GM19238 (cell line): Measurements from ENCODE around the gene RAD50.
A peak's percentile ranks its signal among the peaks of the same experiment; 100 is the strongest.

Experiments used
- DNase-seq: peaks from one replicate; pipeline ENCODE4 v3.0.0; 2011; ENCODE audit warnings: low spot score; ENCODE audit not compliant: insufficient read length

Gene RAD50

DNA sequence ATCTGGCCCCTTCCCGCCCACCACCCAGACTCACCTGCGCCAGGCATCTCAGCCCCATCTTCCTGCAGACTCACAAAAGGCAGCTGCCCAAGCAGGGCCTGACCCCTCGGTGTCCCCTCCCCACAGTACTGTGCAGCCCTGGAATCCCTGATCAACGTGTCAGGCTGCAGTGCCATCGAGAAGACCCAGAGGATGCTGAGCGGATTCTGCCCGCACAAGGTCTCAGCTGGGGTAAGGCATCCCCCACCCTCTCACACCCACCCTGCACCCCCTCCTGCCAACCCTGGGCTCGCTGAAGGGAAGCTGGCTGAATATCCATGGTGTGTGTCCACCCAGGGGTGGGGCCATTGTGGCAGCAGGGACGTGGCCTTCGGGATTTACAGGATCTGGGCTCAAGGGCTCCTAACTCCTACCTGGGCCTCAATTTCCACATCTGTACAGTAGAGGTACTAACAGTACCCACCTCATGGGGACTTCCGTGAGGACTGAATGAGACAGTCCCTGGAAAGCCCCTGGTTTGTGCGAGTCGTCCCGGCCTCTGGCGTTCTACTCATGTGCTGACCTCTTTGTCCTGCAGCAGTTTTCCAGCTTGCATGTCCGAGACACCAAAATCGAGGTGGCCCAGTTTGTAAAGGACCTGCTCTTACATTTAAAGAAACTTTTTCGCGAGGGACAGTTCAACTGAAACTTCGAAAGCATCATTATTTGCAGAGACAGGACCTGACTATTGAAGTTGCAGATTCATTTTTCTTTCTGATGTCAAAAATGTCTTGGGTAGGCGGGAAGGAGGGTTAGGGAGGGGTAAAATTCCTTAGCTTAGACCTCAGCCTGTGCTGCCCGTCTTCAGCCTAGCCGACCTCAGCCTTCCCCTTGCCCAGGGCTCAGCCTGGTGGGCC, 103.1 kb downstream of the RAD50 start:
- no peak for DNase-seq

- no peak for DNase-seq
These were observed 104.6 kb downstream of the RAD50 start for GRCh38 chr5:132661231-132662003.

GRCh38 chr5:132662004-132662401, 105.2 kb downstream of the RAD50 start:
- no peak for DNase-seq

DNA sequence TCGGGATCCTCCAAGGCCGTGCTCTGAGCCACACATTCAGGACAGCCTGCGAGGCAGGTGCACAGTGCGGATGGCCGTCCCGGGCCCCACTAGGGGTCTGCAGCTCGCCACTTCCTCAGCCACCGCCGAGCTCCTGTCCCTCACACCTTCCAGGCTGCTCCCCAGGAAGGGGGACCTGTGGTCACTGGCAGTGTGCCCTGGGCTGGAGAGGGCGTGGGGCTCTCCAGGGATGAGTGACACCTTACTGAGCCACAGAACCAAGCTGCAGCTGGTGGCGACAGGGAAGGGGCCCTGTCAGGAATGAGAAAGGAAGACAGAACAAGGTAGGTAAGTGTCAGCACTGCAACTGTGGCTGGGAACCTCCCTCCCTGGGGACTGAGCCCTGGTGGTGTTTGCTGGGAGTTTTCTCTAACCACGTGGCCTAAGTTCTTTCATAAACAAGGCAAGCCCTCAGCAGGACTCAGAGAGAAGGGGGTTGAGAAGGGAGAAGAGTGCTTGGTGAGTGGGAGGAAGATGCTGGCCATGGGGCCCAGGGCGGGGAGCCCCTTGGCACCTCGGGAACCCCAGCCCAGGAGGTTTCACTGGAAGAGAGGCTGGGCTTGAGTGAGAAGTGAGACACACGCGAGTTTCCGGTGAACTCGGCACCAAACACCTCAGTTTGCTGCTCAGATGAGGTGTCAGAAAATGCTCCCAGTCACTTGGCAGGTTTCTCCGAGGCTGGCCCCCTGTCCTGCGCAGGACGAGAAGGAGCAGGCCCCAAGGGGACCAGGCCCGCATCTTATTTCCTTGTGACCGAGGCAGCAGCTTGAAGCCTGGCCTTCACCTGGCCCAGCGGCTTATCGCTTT, 106.4 kb downstream of the RAD50 start:
- peak; percentile 80 for DNase-seq

DNA sequence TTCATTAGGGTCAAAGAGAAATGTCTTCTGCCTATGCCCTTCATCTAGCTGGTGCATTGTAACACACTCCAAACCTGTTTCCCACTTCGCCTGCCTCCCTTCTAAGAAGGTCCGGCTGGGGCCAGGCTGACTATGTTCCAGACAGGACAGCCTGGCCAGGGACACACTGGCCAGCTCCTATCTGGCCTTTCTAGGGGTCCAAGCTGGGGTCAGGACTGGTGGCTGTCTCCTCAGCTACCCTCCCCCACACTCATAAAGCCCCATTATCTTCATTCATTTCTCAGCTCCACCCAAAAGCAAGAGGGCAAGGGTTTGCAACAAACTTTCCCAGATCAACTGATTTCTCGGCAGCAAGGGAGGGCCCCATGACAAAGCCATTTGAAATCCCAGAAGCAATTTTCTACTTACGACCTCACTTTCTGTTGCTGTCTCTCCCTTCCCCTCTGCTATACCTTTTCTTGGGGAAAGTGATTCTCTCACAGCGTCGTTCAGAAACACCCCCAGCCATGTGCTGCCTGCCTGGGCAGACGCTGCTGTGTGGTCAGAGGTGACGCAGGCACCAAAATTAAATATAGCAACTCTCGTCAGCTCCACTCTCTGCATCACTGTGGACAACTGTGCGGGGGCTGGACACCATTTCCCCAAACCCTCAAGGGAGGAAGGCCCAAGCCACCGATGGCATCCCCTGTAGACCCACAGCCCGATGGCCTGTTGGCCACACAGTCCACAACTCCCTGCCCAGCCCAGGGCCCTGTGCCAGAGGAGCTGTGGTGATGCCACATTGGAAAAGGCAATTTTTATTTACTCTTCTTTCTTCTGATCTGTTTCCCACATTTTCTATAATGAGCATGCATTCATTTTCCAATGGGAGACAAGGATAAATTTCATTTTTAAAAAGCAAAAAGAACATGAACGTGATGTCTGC, 107.3 kb downstream of the RAD50 start:
- peak; percentile 68 for DNase-seq

DNA sequence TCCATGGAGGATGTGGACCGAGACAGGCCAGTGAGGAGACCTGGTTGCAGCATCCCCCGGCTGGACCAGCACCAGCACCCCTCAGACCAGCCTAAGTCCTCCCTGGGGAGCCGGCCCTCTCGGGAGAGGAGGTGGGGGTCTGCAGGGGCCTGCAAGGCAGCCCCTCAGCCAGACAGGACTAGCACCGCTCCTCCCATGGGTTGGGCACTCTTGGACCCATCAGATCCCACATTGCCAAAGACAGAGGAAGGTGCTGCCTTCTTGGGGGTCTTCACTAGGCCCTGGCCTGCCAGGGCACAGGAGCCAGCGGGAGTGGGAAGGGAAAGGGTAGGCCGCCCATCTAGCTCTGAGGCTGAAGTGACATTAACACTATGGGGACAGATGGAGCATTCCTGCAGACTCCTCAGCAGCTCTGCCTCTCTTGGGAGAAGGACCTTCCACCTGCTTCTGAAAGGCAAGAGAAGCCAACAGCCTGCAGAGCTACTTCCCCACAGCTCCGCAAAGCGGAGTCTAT, 108.0 kb downstream of the RAD50 start:
- no peak for DNase-seq

DNA sequence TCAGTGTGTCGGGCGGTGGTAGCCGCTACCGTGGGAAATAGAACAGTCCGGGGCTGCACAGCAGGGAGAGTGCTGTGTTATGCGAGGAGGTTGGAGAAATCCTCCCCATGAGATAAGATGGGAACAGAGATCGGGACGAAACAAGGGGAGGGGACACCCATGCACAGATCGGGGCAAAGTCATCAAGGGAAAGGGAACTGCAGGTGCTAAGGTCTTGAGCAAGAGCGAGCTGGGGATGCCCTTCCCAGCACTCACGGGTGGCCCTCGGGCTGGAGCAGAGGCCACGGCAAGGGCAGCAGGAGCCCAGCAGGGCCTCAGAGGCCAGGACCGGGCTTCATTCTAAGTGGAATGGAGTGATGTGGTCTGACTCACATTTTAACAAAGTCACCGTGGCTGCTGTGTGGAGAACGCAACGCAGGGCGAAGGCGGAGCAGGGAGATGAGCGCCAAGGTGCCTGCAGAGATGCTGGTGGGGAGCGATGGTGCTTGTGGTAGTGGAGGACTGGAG, 108.8 kb downstream of the RAD50 start:
- DNase-seq: no peak

- DNase-seq: no peak
These were observed 109.7 kb downstream of the RAD50 start for GRCh38 chr5:132666310-132667123.

GRCh38 chr5:132667309-132667708, 110.5 kb downstream of the RAD50 start:
- no peak for DNase-seq

GRCh38 chr5:132667761-132668705, 111.3 kb downstream of the RAD50 start:
- no peak for DNase-seq

DNA sequence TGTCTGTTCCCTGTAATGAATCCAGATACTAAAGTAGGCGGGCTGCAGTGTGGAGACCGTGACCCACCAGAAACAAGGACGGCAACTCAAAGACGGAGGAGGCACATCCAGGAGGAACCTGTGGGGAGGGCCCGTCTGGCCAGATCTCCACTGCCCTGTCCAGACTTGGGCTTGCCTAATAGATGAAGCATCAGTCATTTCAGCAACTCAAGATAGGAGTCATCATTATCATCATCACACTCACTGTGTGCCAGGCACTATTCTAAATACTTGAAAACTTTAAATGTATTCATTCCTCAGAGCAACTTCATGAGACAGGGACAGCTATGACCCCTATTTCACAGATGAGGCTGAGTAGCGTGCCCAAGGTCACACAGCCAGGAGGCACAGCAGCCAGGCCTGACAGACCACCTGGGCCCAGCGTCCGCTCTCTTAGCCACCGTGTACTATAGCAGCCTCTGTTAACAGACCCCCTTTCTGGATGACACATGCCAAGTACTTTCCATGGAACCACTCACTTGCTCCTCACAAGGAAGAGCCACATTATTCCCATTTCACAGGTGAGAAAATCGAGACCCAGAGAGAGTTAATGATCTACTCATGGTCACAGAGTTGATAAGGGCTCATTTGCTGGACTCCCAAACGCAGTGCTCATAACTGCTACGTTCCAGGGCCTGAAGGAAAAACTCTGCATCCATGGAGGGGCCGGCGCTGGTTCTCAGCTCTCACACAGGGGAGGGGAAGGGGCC, 112.1 kb downstream of the RAD50 start:
- DNase-seq: no peak

- no peak for DNase-seq
These were observed 112.7 kb downstream of the RAD50 start for GRCh38 chr5:132669455-132669820.

- DNase-seq: no peak
These were observed 113.4 kb downstream of the RAD50 start for GRCh38 chr5:132669966-132670882.

DNA sequence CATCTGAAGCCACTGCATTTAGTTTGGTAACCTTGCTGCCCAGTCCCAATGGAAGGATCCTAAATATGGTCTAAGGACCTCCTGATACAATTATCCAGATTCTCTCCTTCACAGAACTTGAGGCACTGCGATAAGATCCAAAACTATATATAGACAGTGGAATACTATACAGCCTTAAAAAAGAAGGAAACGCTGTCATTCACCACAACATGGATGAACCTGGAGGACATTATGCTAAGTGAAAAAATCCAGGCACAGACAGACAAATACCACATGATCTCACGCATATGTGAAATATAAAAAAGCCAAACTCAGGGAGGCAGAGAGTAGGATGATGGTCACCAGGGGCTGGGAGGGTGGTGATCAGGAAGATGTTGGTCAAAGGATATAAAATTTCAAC, 114.2 kb downstream of the RAD50 start:
- DNase-seq: no peak

- no peak for DNase-seq
These were observed 116.7 kb downstream of the RAD50 start for GRCh38 chr5:132673488-132673887.

DNA sequence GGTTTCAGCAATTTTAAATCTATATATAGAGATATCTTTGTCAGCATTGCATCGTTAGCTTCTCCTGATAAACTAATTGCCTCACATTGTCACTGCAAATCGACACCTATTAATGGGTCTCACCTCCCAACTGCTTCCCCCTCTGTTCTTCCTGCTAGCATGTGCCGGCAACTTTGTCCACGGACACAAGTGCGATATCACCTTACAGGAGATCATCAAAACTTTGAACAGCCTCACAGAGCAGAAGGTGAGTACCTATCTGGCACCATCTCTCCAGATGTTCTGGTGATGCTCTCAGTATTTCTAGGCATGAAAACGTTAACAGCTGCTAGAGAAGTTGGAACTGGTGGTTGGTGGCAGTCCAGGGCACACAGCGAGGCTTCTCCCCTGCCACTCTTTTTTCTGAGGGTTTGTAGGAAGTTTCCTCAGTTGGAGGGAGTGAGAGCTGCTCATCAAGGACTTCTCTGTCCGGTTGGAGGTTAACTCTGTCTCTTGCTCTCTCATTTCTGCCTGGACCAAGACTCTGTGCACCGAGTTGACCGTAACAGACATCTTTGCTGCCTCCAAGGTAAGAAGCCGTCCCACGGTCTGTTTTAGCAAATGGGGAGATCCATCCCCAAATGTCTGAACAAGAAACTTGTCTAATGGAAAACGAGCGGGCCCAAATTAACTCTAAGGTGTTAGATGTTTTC, 117.3 kb downstream of the RAD50 start, which contains the start of gene IL4:
TSS of gene IL4 (plus strand) at position 51 of the 692 bp plus-strand sequence. CDS start at position 113, 62 bp downstream.
- no peak for DNase-seq
